GM18858 (cell line): ENCODE results near the gene WHRN.

Experiments
- ATAC-seq: cut with Tn5 transposase; IDR thresholded peaks from one replicate; pipeline ENCODE4 v1.9.1; 2021; ENCODE audit not compliant: unreplicated experiment

The WHRN gene

DNA sequence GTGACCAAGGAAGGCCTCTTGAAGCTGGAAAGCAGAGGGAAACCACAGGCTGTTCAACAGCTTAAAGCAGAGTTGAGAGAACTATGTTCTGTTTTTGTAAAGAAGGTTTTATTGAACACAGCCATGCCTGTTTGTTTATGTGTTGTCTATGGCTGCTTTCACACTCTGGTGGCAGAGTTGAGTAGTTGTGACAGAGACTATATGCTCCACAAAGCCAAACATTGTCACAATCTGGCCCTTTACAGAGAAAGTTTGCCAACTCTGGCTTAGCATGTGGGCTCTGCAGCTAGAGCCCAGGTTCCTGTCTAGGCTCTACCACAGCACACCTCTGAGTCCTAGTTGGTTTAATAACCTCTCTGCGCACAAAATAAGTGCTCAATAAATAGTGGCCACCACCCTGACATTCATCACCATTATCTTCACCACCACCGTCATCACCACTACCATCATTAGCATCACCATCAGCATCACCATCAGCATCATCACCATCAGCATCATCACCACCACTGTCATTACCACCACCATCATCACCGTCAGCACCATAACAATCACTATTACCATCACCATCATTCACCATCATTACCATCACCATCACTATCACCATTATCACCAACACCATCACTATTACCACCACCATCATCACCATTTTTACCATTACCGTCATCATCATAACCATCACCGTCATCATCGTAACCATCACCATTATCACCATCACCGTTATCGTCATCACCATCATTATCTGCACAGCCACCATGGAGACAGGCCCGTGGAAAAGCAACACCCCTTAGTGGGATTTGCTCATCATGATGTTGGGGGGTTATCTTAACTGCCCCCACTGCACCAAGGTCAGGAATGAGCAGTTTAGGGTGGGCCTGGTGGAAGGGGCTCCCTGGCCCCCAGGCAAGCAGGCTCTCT, 135.8 kb downstream of the WHRN start:
- ATAC-seq = no peak

DNA sequence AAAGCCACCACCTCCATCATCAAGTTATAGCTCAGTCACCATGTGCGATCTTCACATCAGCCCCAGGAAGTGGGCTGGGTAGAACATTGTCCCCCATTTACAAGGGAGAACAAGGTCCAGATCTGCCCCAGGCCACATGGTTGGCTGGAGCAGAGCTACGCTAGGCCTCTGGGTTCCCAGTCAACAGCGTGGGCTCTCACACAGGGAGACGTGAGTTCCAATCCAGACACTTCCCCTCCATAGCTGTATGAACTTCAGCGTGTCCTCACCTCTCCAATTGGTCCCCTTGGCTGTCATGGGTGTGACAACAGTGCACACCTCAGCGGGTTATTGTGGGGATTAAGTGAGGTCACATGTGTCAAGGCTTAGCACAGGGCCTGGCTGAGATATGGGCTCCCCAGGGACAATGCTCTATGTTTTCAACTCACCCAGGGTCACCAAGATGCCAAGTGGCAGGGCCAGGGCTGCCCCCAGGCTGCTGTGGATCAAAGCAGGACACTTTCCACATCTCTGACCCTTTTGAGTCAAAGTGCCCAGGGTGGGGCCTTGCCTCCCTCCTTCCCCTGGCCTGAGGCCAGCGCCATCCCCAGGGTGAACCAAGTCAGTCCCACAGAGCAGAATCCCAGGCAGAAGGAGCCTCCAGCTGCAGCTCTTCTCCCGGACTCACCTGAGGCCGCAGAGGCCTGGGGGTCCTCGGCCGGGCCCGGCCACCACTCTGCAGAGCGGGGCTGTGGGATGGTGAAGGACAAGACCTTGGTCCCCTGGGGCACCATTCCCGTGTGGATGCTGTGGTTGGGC, 137.3 kb downstream of the WHRN start:
- no peak for ATAC-seq

DNA sequence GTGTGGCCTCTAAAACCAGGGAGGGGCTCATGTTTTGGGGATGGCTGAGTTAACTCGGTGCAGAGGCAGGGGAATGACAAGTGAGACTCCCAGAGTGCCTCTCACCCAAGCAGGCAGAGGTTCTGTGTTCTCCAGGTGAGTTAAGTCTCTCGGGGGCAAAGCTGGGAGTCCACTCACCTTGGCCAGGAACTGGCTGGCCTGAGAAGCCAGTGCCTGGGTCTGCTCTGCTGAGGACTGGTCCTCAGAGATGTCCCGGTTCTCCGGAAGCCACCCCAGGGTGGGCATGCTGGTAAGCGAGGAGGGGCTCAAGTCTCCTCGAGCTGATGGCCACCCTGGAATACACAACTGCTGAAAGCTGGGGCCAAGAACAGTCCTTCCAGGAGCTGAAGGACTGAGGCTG, 137.9 kb downstream of the WHRN start:
- ATAC-seq = no peak

DNA sequence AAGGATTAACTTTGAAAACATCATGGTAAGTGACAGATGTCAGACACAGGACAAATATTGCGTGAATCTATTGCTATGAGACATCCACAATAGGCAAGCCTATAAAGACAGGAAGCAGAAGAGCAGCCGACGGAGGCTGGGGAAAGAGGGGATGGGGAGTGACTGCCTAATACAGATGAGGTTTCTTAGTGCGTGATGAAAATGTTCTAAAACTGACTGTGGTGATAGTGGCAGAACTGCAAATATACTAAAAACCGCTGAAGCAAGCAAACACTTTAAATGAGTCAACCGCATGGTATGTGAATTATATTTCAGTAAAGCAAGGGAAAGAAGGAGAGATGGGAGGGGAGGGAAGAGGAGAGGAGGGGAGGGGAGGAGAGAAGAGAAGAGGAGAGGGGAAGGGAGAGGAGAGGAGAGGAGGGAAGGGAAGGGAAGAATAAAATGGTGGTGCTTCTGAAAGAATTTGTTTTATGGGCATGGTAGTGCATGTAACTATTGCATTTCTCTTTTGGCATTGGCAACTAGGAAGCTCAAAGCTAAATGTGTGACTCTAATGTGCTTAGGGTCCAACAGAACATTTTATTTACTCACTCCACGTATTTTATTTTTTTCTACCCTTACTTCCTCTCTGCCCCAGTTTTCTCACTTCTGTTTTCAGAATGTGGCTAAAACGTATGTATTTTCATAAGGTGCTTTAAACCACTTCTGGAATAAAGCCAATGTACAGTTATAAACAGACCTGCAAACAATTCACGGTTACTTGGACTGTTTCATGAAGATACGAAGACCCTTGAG, 138.7 kb downstream of the WHRN start:
- peak; percentile 46 for ATAC-seq

GRCh38 chr9:114365194-114365593, 140.1 kb downstream of the WHRN start:
- no peak for ATAC-seq

- no peak for ATAC-seq
These were observed 140.9 kb downstream of the WHRN start for GRCh38 chr9:114364134-114365041.

DNA sequence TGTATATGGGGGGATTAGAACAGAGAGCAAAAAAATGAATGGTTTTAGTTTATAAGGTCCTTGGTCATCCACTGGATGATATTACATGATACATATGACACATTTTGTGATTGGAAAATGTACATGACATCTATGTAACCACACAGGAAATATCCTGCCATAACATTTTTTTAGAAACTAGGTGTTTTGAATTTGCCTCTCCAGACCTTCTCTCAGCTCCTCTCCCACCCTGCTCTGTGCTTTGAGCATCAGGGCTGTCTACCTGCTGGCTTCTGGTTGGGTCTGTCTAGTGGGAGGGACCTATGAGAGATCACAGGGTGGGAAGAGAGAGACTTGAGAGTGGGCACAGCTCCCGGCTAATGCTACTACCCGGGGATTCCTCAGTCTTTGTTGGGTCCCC, 141.8 kb downstream of the WHRN start:
- no peak for ATAC-seq

GRCh38 chr9:114362394-114362793, 142.9 kb downstream of the WHRN start:
- ATAC-seq = no peak

DNA sequence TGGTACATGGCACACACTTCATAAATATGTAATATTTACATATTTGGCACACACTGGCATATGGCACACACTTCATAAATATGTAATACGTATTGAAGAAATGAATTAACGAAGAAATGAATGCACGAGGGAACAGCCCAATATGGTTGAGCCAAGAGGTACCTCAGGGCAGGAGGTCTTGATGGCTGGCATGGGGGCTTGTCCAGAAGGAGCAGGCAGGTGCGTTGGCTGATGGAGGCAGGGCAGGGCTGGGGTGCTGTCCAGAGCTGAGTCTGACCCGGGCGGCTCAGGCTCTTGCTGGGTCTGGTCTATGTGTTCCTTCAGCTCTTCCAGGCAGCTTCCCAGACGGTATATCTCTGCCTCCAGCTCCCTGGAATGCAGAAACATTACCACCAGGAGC, 143.7 kb downstream of the WHRN start:
- no peak for ATAC-seq

DNA sequence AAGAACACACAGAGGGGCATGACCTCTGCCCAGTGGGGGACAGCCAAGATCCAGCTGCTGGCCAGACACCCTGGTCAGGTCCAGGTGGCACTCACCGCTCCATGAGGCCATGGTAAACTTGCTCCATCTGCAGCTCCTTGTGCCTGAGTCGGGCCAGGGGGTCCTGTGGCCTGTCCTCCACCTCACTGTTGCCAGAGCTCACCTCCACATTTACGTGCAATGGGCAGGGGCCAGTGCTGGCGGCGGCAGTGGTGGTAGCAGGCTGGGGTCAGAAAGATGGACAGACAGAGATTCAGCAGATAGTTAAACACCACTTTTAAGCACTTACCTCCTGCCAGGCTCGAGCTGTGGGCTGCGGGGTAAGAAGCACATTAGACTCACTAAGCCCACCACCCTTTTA, 145.5 kb downstream of the WHRN start:
- no peak for ATAC-seq

DNA sequence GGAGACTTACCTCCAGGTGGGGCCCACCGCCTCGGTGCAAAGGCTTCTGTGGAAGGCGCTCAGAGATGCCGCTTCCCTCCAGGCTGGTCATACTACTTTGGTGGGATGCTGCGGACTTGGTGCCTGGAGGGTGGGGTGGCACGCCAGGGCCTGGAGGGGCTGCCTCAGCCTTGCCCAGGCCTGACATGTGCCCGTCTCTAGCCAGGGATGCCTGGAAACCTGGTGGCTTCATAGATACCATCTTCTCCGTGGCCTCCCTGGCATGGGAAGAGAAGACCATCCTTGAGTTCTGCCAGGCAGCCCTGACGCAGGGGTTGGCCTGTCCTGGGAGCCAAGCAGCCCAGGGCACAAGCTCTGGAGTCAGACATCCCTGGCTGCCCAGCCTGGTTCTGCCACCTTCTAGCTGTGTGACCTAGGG, 147.4 kb downstream of the WHRN start:
- ATAC-seq = no peak

DNA sequence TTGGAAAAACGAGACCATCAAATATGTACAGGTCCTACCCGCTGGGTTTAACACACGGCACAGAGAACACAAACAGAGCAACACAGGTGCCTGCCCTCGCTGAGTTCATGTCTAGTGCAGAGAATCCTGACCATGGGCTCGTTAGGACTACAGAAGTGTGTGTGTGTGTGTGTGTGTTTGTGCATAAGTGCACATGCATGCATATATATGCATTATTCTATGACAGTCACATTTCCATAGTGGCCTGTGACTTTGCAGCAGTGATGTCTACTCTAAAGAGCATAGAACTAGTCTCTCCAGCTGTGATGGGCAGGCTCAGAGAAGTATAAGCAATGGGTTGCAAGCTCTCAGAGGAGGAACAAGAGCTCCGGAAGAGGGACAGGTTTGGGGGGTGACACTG, 147.9 kb downstream of the WHRN start:
- no peak for ATAC-seq

DNA sequence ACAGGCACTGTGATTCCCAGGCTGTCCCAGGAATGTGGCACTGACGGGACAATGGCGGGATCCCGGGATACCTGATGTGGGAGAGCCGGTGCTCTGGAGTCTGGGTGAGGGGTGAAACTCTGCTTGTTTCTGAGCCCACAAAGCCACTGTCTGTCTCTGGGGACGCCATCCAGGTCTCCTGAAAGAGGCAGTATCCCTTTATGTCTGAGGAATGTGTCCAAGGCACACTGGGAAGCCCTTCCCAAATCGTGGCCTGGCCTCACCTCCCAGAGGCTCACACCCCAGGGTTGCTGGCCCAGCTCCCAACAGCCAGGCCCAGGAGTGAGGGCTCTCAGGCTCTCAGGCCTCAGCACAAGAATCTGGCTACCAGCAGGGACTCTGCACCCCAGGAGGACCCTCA, 148.5 kb downstream of the WHRN start:
- no peak for ATAC-seq

GRCh38 chr9:114355821-114356220, 149.5 kb downstream of the WHRN start:
- no peak for ATAC-seq
